CD4-positive, alpha-beta T cell (primary cell): ENCODE results near the gene NLK. TPM values are rescaled to one million over a fixed set of nuclear protein-coding genes. Genes with fewer than 3 reads are reported as not detected.
"Not testable (repeated sequence)": the region's sequence is repeated elsewhere in the genome, so short reads cannot be mapped to it uniquely, and the experiment has no call there.

Experiments used
- ATAC-seq: fragments of 200-7000 bp; cut with Tn5 transposase; one replicate; pipeline ENCODE4 v1.10.0; 2022; ENCODE audit warnings: mild to moderate bottlenecking; ENCODE audit not compliant: poor library complexity
- CTCF ChIA-PET: fragments of 350-600 bp; sonication (Branson Sonifier 250); formaldehyde crosslinking; loops from one replicate; lab custom pipeline; 2021; ENCODE audit warnings: antibody characterized with exemption, inconsistent platforms; lab: Charles Lee
- POLR2A ChIA-PET: fragments of 350-600 bp; sonication (Branson Sonifier 250); formaldehyde crosslinking; loops from one replicate; lab custom pipeline; 2021; ENCODE audit warnings: antibody characterized with exemption, inconsistent platforms; lab: Charles Lee
- DNase-seq, 14 experiments: peaks; one replicate each; pipeline ENCODE4 v3.0.0-alpha.2; 2013 to 2020; ENCODE audit warnings: mixed read lengths in 2 of 14
- H3K27ac ChIP-seq, 2 donors: one replicate each; pipeline versions ENCODE4 v1.5.1 to v1.7.0; 2013; ENCODE audit warnings: low read length in 2 of 2, low read depth in 1 of 2, mild to moderate bottlenecking in 1 of 2
- H3K27me3 ChIP-seq, 2 experiments: 1 replicate in 1 of 2; 2 replicates in 1 of 2; pipeline versions ENCODE4 v1.6.1 to v1.7.0; 2013; ENCODE audit warnings: low read length in 2 of 2, control low read depth in 1 of 2, mild to moderate bottlenecking in 1 of 2, moderate library complexity in 1 of 2; ENCODE audit not compliant: insufficient read depth in 2 of 2, control insufficient read depth in 1 of 2
- H3K36me3 ChIP-seq: one replicate; pipeline ENCODE4 v1.6.1; 2013; ENCODE audit warnings: low read length, control low read depth; ENCODE audit not compliant: insufficient read depth
- H3K4me1 ChIP-seq: one replicate; pipeline ENCODE4 v1.6.1; 2013; ENCODE audit warnings: low read length, control low read depth; ENCODE audit not compliant: insufficient read depth
- H3K4me3 ChIP-seq: one replicate; pipeline ENCODE4 v1.5.1; 2013; ENCODE audit warnings: mild to moderate bottlenecking, low read length, moderate library complexity
- H3K9me3 ChIP-seq, 2 experiments: 1 replicate in 1 of 2; 2 replicates in 1 of 2; pipeline versions ENCODE4 v1.6.1 to v1.7.0; 2013; ENCODE audit warnings: low read length in 2 of 2, mild to moderate bottlenecking in 2 of 2, control low read depth in 1 of 2, moderate library complexity in 1 of 2; ENCODE audit not compliant: control insufficient read depth in 1 of 2, insufficient read depth in 1 of 2
- H3K27ac Mint-ChIP-seq: one replicate; pipeline ENCODE4 v1.8.0; 2020; ENCODE audit warnings: mixed read lengths
- H3K27me3 Mint-ChIP-seq: one replicate; pipeline ENCODE4 v1.8.0; 2021; ENCODE audit warnings: mixed read lengths
- H3K36me3 Mint-ChIP-seq: one replicate; pipeline ENCODE4 v1.8.0; 2021; ENCODE audit warnings: low read depth, mixed read lengths
- H3K4me1 Mint-ChIP-seq: one replicate; pipeline ENCODE4 v1.8.0; 2021; ENCODE audit warnings: low read depth, mixed read lengths
- H3K4me3 Mint-ChIP-seq: one replicate; pipeline ENCODE4 v1.8.0; 2020; ENCODE audit warnings: mild to moderate bottlenecking, mixed read lengths
- H3K9me3 Mint-ChIP-seq: one replicate; pipeline ENCODE4 v1.8.0; 2020; ENCODE audit warnings: mixed read lengths
- intact Hi-C, 2 experiments: fragments of 100-400 bp; cut with DNase I in 1 of 2; cut with micrococcal nuclease in 1 of 2; formaldehyde crosslinking; loops; one replicate each; pipeline versions ENCODE4 v1.15.1 to v1.9.0; 2023 to 2025; cut with DNase I, micrococcal nuclease
- total RNA-seq, 174 experiments: library from RNA in 2 of 174; stranded (reverse) in 2 of 174; gene quantifications; one replicate each; pipeline ENCODE4 v1.2.3 and lab custom pipeline; 2021 to 2026
- TF ChIP-seq, protein P1 (sequence below): fragments of 200-600 bp; IDR thresholded peaks from one replicate; pipeline ENCODE4 v1.8.0; 2022; ENCODE audit warnings: antibody characterized with exemption, mild to moderate bottlenecking

NLK gene
- total RNA-seq, 2 experiments from 2014 or later, result 6.8 to 7.7 TPM

DNA sequence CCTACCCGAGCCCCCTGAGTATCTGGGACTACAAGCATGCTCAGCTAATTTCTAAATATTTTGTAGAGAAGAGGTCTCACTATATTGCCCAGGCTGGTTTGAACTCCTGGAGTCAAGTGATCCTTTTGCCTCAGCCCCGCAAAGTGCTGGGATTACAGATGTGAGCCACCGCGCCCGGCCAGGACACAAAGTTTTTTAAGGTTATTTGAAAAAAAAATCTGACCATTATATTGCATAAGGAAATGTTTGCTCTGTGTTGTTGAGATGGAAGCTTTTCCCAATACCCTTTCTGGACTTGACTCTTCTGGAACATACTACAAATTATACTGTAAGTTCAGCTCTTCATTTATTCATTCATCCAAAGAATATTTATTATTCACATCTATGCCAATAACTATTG, 143.2 kb downstream of the NLK start:
- Mint-ChIP-seq H3K4me1 (no peaks in the 10 kb centered on the region), H3K9me3 (no peaks in the 10 kb centered on the region), H3K4me3 (no peak overlapping the region), H3K27me3 (no peaks in the 10 kb centered on the region), H3K27ac (no peak overlapping the region), H3K36me3 (peaks cover 66% of the 10 kb centered on the region)
- TF ChIP-seq, protein P1, sequence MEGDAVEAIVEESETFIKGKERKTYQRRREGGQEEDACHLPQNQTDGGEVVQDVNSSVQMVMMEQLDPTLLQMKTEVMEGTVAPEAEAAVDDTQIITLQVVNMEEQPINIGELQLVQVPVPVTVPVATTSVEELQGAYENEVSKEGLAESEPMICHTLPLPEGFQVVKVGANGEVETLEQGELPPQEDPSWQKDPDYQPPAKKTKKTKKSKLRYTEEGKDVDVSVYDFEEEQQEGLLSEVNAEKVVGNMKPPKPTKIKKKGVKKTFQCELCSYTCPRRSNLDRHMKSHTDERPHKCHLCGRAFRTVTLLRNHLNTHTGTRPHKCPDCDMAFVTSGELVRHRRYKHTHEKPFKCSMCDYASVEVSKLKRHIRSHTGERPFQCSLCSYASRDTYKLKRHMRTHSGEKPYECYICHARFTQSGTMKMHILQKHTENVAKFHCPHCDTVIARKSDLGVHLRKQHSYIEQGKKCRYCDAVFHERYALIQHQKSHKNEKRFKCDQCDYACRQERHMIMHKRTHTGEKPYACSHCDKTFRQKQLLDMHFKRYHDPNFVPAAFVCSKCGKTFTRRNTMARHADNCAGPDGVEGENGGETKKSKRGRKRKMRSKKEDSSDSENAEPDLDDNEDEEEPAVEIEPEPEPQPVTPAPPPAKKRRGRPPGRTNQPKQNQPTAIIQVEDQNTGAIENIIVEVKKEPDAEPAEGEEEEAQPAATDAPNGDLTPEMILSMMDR, result no peak
- ChIA-PET CTCF (no interaction called here), POLR2A (no interaction called here)
- no peak overlapping the region for H3K27ac ChIP-seq
- no peaks in the 10 kb centered on the region for H3K4me1 ChIP-seq
- H3K9me3 ChIP-seq, result no peaks in the 10 kb centered on the region
- no peaks in the 10 kb centered on the region for H3K27me3 ChIP-seq
- no peaks in the 10 kb centered on the region for H3K36me3 ChIP-seq
- intact Hi-C loops, result no loop called here
- ATAC-seq (no peak), DNase-seq (no peak)
- H3K4me3 ChIP-seq, result no peak overlapping the region

DNA sequence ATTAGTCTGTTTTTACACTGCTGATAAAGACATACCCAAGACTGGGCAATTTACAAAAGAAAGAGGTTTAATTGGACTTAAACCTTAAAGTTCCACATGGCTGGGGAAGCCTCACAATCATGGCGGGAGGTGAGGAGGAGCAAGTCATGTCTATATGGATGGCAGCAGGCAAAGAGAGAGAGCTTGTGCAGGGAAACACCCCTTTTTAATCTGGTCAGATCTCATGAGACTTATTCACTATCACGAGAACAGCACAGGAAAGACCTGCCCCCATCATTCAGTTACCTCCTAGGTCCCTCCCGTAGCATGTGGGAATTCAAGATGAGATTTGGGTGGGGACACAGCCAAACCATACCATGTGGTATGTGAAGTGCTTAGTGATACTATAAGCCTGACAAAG, 144.0 kb downstream of the NLK start:
- H3K4me3 ChIP-seq, POLR2A ChIA-PET, DNase-seq, H3K4me1 ChIP-seq, CTCF ChIA-PET, H3K36me3 ChIP-seq, H3K9me3 Mint-ChIP-seq, H3K4me3 Mint-ChIP-seq, H3K4me1 Mint-ChIP-seq, ATAC-seq, H3K27ac Mint-ChIP-seq, intact Hi-C loops, H3K27me3 Mint-ChIP-seq, H3K9me3 ChIP-seq, H3K27ac ChIP-seq, H3K27me3 ChIP-seq: not testable (repeated sequence)
- H3K36me3 Mint-ChIP-seq, result peaks cover 72% of the 10 kb centered on the region

DNA sequence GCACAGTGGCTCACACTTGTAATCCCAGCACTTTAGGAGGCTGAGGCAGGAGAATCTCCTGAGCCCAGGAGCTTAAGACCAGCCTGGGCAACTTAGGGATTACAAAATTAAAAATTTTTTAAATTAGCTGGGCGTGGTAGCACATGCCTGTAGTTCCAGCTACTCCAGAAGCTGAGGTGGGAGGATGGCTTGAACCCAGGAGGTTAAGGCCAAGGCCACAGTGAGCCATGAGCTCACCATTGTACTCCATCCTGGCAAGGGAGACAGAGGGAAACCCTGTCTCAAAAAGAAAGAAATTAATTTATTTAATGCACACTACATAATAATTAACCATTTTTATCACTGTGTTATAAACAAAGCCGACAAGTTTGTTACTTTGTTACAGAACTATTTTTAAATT, 145.5 kb downstream of the NLK start:
- Mint-ChIP-seq H3K27ac (no peak overlapping the region), H3K9me3 (no peaks in the 10 kb centered on the region), H3K27me3 (no peaks in the 10 kb centered on the region), H3K4me1 (no peaks in the 10 kb centered on the region), H3K4me3 (no peak overlapping the region), H3K36me3 (peaks cover 76% of the 10 kb centered on the region)
- ChIA-PET CTCF (no interaction called here), POLR2A (no interaction called here)
- Histone ChIP-seq H3K27me3 (no peaks in the 10 kb centered on the region), H3K36me3 (no peaks in the 10 kb centered on the region), H3K27ac (no peak overlapping the region), H3K4me1 (no peaks in the 10 kb centered on the region), H3K4me3 (no peak overlapping the region), H3K9me3 (no peaks in the 10 kb centered on the region)
- intact Hi-C loops, result no loop called here
- TF ChIP-seq, protein P1, result no peak
- ATAC-seq (no peak), DNase-seq (no peak)

DNA sequence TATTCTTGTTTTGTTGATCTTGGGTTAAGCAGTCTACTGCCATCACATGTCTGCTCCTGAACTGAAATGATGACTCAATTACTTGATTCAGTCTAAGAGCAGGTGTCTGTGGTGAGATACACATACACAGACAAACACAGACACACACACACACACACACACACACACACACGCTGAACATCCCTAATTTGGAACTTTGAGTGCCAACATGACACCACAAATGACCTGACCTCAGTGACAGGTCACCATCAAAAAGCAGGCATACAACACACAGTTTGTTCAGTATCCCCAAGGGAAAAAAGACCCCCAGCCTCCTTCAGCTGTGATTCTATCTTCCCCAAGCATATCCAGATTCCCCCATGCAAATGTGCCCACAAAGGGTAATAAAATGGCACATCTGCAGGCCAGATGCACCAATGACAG, 146.4 kb downstream of the NLK start:
- no peaks in the 10 kb centered on the region for H3K36me3 ChIP-seq
- Mint-ChIP-seq H3K27ac (no peak overlapping the region), H3K4me1 (no peaks in the 10 kb centered on the region), H3K27me3 (no peaks in the 10 kb centered on the region), H3K9me3 (no peaks in the 10 kb centered on the region), H3K4me3 (no peak overlapping the region), H3K36me3 (peaks cover 80% of the 10 kb centered on the region)
- DNase-seq (no peak), ATAC-seq (no peak)
- no peak overlapping the region for H3K27ac ChIP-seq
- CTCF ChIA-PET, result interaction anchor here (1.0 kb wide), 1 partner anchor 16 kb away, joined by 3 read pairs; no protein-coding TSS in a partner anchor
- POLR2A ChIA-PET, result no interaction called here
- intact Hi-C loops, result no loop called here
- TF ChIP-seq, protein P1, result no peak
- no peak overlapping the region for H3K4me3 ChIP-seq
- no peaks in the 10 kb centered on the region for H3K9me3 ChIP-seq
- H3K27me3 ChIP-seq, result no peaks in the 10 kb centered on the region
- H3K4me1 ChIP-seq, result peaks cover 4% of the 10 kb centered on the region
